Natural killer cell (primary cell): Measurements from ENCODE around the gene ACTG1. TPM values are rescaled to one million over a fixed set of nuclear protein-coding genes. Genes with fewer than 3 reads are reported as not detected.

ENCODE experiments used
- ATAC-seq, 3 donors: fragments of 150-1000 bp in 2 of 3; fragments of 200-7000 bp in 1 of 3; cut with Tn5 transposase; 1 replicate in 1 of 3; 2 replicates in 2 of 3; pipeline ENCODE4 v1.10.0; 2021; ENCODE audit warnings: mild to moderate bottlenecking in 2 of 3, moderate library complexity in 2 of 3
- DNase-seq, 2 donors: peaks; one replicate each; pipeline versions ENCODE4 v3.0.0 to v3.0.0-alpha.2; 2013 to 2021; ENCODE audit warnings: mixed read lengths in 1 of 2
- H3K27ac ChIP-seq: one replicate; pipeline ENCODE4 v1.5.1; 2013; ENCODE audit warnings: mild to moderate bottlenecking, low read length
- H3K27me3 ChIP-seq: one replicate; pipeline ENCODE4 v1.6.1; 2013; ENCODE audit warnings: low read length; ENCODE audit not compliant: control insufficient read depth, insufficient read depth
- H3K36me3 ChIP-seq: one replicate; pipeline ENCODE4 v1.6.1; 2013; ENCODE audit warnings: low read length; ENCODE audit not compliant: control insufficient read depth, insufficient read depth
- H3K4me1 ChIP-seq: one replicate; pipeline ENCODE4 v1.6.1; 2013; ENCODE audit warnings: low read length; ENCODE audit not compliant: control insufficient read depth, insufficient read depth
- H3K4me3 ChIP-seq: one replicate; pipeline ENCODE4 v1.5.1; 2013; ENCODE audit warnings: low read length
- H3K9me3 ChIP-seq: one replicate; pipeline ENCODE4 v1.6.1; 2013; ENCODE audit warnings: low read length; ENCODE audit not compliant: control insufficient read depth, insufficient read depth
- H3K27ac Mint-ChIP-seq, 2 donors: one replicate each; pipeline ENCODE4 v1.8.0; 2022; ENCODE audit warnings: mild to moderate bottlenecking in 2 of 2, mixed read lengths in 2 of 2, moderate library complexity in 1 of 2
- H3K27me3 Mint-ChIP-seq, 2 donors: one replicate each; pipeline ENCODE4 v1.8.0; 2022; ENCODE audit warnings: low read depth in 2 of 2, mixed read lengths in 2 of 2
- H3K36me3 Mint-ChIP-seq: one replicate; pipeline ENCODE4 v1.8.0; 2022; ENCODE audit warnings: mixed read lengths
- H3K4me1 Mint-ChIP-seq, 2 donors: one replicate each; pipeline ENCODE4 v1.8.0; 2022; ENCODE audit warnings: mixed read lengths in 2 of 2
- H3K4me3 Mint-ChIP-seq: one replicate; pipeline ENCODE4 v1.8.0; 2022; ENCODE audit warnings: mild to moderate bottlenecking, moderate library complexity, mixed read lengths
- H3K9me3 Mint-ChIP-seq, 2 donors: one replicate each; pipeline ENCODE4 v1.8.0; 2022; ENCODE audit warnings: mixed read lengths in 2 of 2
- WGBS: methylation state at CpG from one replicate; pipeline ENCODE4 v1.1.7; 2013; ENCODE audit warnings: missing lambda C conversion rate; ENCODE audit not compliant: insufficient coverage; 5-methylcytosine and 5-hydroxymethylcytosine counted together
- intact Hi-C: fragments of 100-400 bp; cut with micrococcal nuclease; formaldehyde crosslinking; loops from one replicate; pipeline ENCODE4 v1.14.2; 2022
- total RNA-seq, 4 donors: library from RNA; stranded (reverse); fragments of 120-200 nt in 1 of 4; gene quantifications; one replicate each; pipeline versions ENCODE4 v1.2.3 to v1.2.4, GENCODE V29; 2013 to 2022
- TF ChIP-seq, protein P1 (sequence below): fragments of 200-600 bp; IDR thresholded peaks from one replicate; pipeline ENCODE4 v1.8.0; 2022; ENCODE audit warnings: antibody characterized with exemption

ACTG1 gene
- total RNA-seq, 3 donors from 2014 or later (not counting 1 experiment from before 2014, with no cell fraction given), result 1,401 to 1,901 (median 1,735) TPM

DNA sequence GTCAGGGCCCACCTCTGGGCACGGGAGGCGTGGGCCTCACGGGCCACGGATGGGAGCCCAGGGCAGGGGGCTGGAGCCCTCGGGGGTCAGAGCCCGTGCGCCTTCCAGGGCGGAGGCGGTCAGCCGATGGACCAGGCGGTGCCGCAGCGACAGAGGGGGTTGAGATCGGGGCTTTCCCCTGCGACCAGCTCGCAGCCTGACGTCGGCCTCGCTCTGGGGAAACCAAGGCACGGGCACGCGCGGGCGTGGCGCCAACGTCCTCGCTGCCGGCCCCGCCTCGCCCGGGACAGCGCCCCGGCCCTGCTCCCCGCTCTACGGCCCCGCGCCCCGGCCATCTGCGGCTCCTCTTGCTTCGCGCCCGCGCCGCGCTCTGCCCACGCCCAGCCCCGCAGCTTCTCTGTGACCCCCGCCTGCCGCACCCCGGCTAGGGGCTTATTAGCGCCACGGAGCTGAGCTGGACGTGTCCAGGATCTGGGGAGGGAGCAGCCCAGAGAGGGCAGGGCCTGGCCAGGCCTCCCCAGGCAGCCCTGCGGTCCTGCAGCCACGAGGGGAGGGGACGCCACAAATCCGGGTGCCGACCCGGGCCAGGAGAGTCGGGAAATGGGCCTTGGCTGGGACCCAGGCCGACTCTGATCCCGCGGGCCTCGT, 13.5 kb downstream of the ACTG1 start:
- H3K4me1 Mint-ChIP-seq, result no peaks in the 10 kb centered on the region
- Histone ChIP-seq H3K27ac (no peak overlapping the region), H3K36me3 (no peaks in the 10 kb centered on the region), H3K9me3 (no peaks in the 10 kb centered on the region), H3K4me1 (no peaks in the 10 kb centered on the region), H3K27me3 (no peaks in the 10 kb centered on the region), H3K4me3 (no peak overlapping the region)
- peaks cover 0 to 4% of the 10 kb centered on the region in 2 donors for H3K27me3 Mint-ChIP-seq
- no peak overlapping the region for H3K27ac Mint-ChIP-seq
- DNase-seq (no peak), ATAC-seq (no peak)
- intact Hi-C loops, result no loop called here
- WGBS, result 70% methylated on average over 64 of the region's 64 CpGs
- no peak overlapping the region for H3K4me3 Mint-ChIP-seq
- TF ChIP-seq, protein P1, sequence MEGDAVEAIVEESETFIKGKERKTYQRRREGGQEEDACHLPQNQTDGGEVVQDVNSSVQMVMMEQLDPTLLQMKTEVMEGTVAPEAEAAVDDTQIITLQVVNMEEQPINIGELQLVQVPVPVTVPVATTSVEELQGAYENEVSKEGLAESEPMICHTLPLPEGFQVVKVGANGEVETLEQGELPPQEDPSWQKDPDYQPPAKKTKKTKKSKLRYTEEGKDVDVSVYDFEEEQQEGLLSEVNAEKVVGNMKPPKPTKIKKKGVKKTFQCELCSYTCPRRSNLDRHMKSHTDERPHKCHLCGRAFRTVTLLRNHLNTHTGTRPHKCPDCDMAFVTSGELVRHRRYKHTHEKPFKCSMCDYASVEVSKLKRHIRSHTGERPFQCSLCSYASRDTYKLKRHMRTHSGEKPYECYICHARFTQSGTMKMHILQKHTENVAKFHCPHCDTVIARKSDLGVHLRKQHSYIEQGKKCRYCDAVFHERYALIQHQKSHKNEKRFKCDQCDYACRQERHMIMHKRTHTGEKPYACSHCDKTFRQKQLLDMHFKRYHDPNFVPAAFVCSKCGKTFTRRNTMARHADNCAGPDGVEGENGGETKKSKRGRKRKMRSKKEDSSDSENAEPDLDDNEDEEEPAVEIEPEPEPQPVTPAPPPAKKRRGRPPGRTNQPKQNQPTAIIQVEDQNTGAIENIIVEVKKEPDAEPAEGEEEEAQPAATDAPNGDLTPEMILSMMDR, result no peak
- H3K9me3 Mint-ChIP-seq, result no peaks in the 10 kb centered on the region
- H3K36me3 Mint-ChIP-seq, result no peaks in the 10 kb centered on the region

DNA sequence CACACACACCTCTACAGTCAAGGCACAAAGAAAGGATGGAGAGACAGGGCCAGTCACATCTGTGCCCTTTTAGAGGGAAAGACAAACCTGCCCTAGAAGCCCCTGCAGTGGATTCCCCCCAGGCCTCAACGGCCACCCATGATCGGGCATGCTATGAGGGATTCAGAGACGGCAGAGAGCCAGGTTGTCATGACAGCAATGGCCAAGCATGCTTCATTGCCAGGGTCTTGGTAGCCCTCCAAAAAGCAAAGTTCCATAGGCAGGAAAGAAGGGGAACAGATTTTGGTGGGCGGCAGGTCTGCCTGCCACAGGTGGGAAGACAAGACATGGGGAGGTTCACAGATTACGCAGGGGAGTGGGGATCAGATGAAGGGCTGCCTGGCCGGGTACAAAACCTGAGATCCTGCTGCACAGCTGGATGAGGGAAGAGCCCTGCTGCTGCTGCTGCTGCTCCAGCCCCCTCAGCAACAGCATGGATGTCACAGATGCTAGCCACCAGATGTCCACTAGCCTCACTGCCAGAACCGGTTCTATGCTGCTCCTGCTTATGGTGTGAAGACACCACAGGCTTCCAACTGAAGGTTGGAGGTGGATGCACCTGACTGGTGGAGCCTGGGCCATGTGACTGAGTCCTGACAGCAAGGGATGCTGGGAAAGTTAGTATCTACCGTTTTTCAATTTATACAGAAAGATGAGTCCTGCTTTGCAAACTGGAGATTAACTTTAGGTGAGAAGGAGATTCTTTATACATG, 17.8 kb downstream of the ACTG1 start:
- H3K27me3 Mint-ChIP-seq, result peaks cover 0 to 4% of the 10 kb centered on the region in 2 donors
- no peaks in the 10 kb centered on the region for H3K4me1 Mint-ChIP-seq
- no peak overlapping the region for H3K4me3 Mint-ChIP-seq
- DNase-seq, result no peak
- H3K9me3 ChIP-seq, result no peaks in the 10 kb centered on the region
- H3K27ac Mint-ChIP-seq, result no peak overlapping the region
- H3K27me3 ChIP-seq, result peaks cover 2% of the 10 kb centered on the region
- intact Hi-C loops, result no loop called here
- H3K27ac ChIP-seq, result no peak overlapping the region
- H3K36me3 Mint-ChIP-seq, result no peaks in the 10 kb centered on the region
- ATAC-seq, result no peak
- H3K4me3 ChIP-seq, result no peak overlapping the region
- no peaks in the 10 kb centered on the region for H3K9me3 Mint-ChIP-seq
- WGBS, result 72% methylated on average over 8 of the region's 8 CpGs
- no peaks in the 10 kb centered on the region for H3K4me1 ChIP-seq
- TF ChIP-seq, protein P1, result no peak
- H3K36me3 ChIP-seq, result no peaks in the 10 kb centered on the region

DNA sequence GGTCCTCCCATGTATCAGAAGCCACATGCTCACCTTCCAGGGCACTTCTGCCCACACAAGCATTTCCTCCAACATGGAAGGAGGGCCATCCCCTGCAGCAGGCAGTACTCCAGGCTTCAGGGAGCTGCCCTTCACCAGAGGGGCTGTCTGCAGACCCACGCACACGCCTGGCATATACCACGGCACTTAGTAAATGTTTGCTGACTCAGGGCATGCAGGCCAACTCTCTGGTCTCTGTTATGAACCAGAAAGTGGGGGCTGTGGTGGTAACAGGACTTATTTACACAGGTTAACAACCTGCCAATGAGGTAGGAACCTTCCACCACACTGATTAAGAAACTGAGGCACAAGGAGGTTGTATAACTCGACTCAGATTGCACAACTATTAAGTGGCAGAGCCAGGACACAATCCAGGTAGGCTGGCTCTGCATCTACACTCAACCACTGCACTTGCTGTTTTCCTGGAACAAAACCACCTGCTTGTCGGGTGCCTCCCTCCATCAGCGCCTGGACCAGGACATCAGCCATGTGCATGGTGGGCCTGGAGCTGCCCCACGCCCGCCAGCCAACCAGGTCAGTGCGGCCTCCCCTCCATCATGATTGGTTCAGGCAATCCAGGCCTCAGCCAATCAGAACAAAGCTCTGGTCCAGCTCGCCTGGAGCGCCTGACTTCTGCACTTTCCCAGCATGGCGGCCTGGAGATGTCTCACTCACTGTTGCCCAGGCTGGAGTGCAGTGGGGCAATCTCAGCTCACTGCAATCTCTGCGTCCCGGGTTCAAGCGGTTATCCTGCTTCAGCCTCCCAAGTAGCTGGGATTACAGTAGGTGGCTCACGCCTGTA, 19.2 kb downstream of the ACTG1 start:
- 92% methylated on average over 16 of the region's 16 CpGs for WGBS
- intact Hi-C loops, result no loop called here
- Histone ChIP-seq H3K9me3 (no peaks in the 10 kb centered on the region), H3K27me3 (peaks cover 2% of the 10 kb centered on the region), H3K36me3 (no peaks in the 10 kb centered on the region), H3K4me1 (peaks cover 6% of the 10 kb centered on the region), H3K27ac (no peak overlapping the region), H3K4me3 (no peak overlapping the region)
- H3K27me3 Mint-ChIP-seq, result peaks cover 0 to 9% of the 10 kb centered on the region in 2 donors
- no peaks in the 10 kb centered on the region for H3K9me3 Mint-ChIP-seq
- H3K4me3 Mint-ChIP-seq, result no peak overlapping the region
- H3K36me3 Mint-ChIP-seq, result no peaks in the 10 kb centered on the region
- no peak overlapping the region for H3K27ac Mint-ChIP-seq
- H3K4me1 Mint-ChIP-seq, result peaks cover 0 to 5% of the 10 kb centered on the region in 2 donors
- no peak for ATAC-seq
- DNase-seq, result no peak
- TF ChIP-seq, protein P1, result no peak
